HG03280 (cell line): ENCODE data around the gene EMX1.

Source experiments
- ATAC-seq: cut with Tn5 transposase; IDR thresholded peaks from one replicate; pipeline ENCODE4 v1.9.1; 2021; ENCODE audit warnings: mild to moderate bottlenecking, moderate library complexity; ENCODE audit not compliant: unreplicated experiment

EMX1 gene

DNA sequence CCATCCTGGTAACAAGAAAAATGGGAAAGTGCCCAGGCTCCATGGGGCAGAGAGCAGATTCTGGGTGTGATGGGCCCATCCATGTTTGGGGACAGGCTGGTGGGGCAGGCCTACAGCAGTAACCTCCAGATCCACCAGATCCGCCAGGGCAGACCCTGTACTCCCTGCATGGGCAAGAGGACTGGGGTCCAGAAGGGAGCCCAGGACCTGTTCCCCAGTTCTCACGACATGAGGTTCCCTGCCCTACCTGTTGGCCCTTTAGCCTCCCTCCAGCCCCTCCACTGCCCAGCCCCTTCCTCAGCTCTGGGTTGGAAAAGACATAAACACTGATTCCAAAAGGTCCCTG is 38.7 kb downstream of the EMX1 start:
- ATAC-seq: no peak

GRCh38 chr2:72956936-72957335 is 39.6 kb downstream of the EMX1 start:
- no peak for ATAC-seq

DNA sequence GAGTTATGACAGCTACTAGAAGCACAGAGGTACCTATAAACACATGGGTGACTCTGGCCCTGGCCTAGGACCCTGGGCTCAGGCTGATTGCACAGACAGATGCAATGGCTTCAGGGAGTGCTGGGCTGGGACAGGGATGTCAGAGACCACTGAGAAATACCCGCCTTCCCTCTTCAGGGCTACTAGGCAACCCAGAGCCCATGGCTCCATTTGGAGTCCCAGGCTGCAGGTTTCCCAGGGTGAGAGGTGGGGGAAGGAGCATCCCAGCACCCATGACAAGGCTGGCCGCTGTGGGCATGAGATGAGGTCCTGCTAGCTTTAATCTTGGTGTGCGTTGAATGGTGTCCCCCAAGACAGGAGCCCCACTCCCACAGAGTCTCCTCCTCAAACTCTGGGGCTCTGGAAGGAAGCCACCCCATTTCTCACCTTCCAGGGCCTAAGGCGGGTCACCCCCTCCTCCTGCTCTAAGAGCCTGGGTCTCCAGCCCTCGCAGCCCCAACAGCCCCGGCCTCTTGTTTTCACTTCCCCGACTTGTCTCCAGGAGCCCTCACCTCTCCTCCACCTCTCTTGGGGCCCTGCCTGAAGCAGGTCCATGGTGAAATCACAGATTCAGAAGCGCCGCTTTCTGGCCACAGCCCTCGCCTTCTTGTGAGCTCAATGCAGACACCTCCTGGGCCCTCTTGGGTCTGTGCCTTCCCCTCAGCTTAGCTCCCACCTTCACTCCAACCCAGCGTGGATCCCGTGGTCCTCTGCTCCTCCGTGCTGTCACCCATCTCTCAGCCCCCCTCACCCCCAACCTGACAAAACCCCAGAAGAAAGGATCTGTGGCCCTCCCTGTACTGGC is 41.4 kb downstream of the EMX1 start:
- no peak for ATAC-seq

DNA sequence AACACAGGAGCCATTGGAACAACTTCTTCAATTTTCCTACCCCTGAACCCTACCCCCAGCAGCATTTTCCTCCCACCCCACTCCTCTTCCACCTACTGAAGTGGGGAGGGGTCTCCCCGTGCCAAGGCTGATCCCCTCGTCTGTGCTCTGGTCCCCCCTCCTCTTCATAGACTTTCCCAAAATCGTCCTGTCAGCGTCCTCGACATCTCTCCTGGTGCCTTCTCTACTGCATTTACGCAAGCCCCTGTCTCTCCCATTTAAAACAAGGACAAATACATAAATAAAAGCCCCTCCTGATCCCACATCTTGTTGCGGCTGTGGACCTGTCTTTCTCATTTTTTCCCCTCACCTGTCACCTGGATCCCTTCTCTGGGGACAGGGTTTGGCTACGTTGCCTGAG is 42.2 kb downstream of the EMX1 start:
- ATAC-seq: no peak

GRCh38 chr2:72959995-72960981 is 43.0 kb downstream of the EMX1 start:
- no peak for ATAC-seq

- ATAC-seq: no peak
These were observed 43.9 kb downstream of the EMX1 start for GRCh38 chr2:72961036-72961720.

DNA sequence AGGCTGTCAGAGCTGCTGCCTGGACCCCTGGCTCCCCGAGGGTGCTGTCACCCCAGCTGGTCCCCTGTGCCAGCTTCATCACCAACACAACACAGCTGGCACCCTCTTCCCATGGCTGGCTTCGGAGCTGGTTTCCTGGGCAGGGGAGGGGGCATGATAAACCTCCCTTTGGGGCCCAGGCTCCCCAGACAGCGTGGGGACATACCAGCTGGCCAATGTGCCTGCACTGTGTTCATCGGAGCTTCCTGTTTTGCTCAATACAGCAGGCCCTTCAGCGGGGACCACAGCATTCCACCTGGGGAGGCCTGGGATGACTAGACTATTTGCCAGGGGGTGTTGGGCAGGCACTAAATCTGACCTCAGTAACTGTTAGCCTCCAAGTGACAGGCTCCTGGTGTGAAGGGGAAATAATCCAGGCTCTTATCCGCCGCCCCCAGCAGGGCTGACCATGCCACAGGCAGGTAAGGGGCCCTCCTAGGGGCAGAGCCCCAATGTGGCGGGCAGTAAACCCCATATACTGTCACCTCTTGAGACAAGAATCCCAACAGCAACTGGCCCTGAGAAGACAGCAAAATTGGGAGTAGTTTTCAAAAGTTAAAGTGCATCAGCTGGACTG is 44.6 kb downstream of the EMX1 start:
- no peak for ATAC-seq

- no peak for ATAC-seq
These were observed 45.6 kb downstream of the EMX1 start for GRCh38 chr2:72962911-72963310.

DNA sequence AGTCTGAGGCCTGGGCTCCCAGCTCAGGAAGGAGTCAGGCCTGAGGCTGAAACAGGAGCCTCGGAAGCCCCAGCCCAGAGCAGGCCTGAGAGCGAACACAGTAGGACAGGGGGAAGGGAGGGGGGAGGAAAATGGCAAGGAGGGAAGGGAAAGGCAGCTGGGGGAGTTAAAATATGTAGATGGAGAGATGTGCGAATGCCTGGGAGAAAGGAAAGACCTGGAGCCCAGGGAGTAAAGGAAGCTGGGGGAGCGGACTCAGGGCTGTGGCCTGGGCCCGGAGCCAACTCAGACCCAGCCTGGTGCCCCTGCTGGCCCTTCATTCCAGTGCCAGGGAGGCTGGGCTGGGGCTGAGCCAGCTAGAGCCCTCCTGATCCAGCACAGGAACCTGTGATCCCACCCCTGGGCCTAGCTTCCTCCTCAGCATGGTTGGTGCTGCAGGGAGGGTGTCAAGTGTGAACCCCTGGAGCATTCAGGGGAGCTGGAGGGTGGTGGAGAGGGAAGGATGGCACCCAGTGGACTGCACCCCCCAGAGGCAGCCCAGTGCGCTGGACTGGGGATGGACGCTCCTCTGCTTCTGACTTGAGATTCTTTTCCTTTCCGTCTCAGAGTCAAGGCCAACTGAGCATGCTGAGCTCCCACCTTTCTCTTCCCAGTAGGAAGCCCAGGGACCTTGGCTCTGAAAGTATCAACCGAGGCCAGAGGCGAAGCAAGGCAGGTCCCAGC is 46.3 kb downstream of the EMX1 start:
- ATAC-seq: no peak

GRCh38 chr2:72964146-72964525 is 46.8 kb downstream of the EMX1 start:
- no peak for ATAC-seq

- no peak for ATAC-seq
These were observed 47.7 kb downstream of the EMX1 start for GRCh38 chr2:72965016-72965415.

DNA sequence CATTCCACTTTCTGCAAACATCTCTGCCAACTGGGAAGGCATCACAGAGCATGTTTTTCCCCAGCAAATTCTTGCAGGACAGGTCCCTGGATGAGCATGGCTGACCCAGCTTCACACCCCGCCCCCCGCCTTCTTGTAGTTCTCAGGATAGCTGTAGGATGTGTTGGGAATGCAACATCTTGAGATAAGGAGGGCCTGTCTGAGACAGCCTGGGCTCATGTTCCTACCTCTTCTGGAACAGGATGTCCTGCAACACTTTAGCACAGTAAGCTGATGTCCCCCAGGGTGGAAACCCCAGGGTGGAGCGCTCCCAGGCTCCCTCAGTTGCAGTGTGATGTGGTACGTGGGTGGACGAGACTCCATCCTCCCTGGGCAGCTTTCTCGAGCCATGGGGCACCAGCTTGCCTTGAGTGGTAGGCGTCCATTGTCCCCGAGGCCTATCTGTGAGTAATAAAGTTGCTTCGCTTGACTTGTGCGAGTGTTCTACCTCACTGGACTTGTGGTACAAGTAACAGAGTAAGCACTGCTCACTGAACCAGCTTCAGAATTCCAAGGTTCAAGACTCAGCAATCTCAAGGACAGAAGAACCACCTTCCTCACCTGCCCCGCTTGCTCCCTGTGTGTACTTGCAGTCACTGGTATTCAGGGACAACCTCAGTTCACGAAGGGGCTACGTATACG is 48.6 kb downstream of the EMX1 start:
- no peak for ATAC-seq

DNA sequence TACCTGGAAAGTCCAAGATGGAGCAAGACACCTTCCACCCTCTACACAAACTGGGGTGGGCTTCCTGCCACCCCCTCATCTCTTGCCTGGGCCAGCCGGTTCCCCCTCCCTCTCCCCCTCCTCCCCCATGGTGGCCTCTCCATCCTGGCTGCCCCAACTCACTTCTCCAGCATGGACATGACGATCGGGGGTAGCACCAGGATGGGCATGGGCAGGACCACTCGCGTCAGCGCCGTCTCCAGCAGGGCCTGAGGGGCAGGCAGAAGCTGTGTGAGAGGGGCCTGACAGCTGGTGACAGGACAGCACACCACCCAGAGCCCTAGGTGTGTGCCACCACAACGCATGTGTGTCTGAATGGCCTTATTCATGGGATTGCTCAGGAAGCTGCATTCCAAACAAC is 51.0 kb downstream of the EMX1 start:
- no peak for ATAC-seq

GRCh38 chr2:72969706-72970105 is 52.4 kb downstream of the EMX1 start:
- no peak for ATAC-seq

GRCh38 chr2:72971036-72971435 is 53.7 kb downstream of the EMX1 start:
- no peak for ATAC-seq

- ATAC-seq: no peak
These were observed 55.2 kb downstream of the EMX1 start for GRCh38 chr2:72972352-72973136.

DNA sequence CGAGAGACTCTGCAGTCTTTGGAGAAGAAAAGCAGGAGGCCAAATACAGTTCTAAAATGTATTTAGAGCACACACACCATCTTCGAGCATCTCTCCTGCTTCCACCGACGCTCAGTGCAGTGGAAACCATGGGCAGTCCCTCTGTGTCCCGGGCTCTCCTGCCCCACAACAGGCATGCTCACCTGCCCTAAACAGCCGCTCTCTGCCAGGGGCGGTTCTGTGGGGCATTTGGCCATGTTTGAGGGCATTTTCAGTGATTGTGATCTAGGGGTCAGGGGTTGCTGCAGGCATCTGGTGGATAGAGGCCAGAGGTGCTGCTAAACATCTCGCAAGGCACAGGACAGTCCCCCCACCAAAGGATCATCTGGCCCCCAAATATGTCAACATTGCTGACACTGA is 55.8 kb downstream of the EMX1 start:
- no peak for ATAC-seq

DNA sequence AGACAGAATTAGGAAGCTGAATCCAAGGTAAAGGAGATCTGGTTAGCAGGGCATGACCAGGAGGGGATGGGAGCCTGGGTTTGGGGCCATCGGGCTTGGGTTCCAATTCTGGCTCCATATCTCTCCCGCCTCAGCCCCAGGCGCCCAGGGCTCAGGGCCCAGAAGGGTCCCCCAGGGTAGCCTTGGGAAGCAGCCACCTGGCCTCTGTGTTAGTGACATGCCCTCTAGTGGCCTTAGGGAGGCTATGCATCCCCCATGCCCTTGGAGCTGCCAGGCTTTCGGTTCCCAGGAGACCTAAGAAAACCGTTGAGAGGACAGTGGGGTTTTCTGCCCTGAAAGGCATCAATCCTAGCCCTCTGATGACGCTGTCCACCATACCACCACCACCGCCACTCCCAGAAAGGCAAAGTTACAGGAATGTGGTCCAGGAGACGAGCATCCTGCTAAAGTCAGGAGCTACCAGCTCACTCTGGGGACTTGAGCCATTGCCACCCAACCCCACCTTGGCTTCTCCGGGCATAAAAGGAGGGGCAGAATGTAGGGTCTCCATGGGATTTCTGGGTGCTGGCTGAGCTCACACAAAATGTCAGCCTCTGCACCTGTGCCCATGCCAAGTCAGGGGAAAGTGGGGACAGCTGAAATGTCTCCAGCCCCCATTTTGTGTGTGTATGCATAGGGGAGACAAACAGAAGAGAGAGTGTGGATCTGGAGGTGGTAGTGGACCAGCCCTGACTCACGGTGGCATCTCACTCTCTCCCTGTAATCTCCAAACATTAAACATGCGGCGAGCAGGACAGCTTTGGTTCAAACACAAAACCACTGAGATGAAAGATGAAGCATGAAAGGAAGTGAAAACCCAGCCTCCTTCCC is 56.5 kb downstream of the EMX1 start:
- ATAC-seq: peak; percentile 84
